ENCODE measurements around the gene TMEM151A.

TMEM151A gene

DNA sequence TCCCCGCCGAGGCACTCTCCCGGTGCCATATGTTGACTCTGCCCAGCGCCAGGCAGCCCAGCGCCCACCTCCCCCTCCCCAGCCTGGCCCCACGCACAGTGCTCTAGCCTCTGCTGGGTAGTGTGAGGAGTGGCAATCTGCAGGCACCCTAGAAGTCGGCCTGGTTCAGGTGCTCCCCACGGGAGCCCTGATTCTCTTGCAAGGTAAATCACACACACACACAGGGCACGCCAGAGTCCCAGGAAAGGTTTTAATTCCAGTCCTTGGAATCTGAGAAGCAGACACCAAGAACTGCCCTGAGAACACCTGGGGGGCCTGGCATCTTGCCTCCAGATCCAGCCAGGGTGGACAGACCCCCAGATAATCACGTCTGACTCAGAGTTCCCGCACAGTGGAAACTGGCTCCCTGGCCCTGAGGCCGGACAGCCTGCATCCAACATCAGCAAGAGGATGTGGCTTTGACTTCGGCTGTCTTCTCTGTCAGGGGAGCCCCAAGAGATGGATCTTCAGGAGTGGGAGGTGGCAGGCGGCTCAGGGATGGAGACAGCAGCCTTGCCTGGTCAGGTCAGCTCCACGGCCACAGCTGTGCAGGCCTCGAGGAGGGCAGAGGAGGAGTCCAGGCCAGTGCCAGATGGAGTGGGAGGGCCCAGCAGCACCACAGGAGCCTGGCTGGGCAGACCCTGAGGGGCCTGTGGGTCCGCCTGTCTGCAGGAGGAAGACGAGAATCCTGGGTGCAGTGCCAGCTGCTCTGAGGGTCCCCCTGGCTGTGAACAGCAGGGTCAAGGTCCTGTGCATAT is 45.6 kb downstream of the TMEM151A start:
- Histone ChIP-seq H3K9ac (ENCODE audit: low read length) (no peak overlapping the region), H3K9me3 (ENCODE audit: control insufficient read depth, low read length) (no peaks in the 10 kb centered on the region), H3K27me3 (replicated peaks; ENCODE audit: control insufficient read depth, insufficient read depth, low read length) (no peaks in the 10 kb centered on the region), H3K4me3 (ENCODE audit: low read length) (no peak overlapping the region), H3K4me1 (ENCODE audit: control insufficient read depth, insufficient read depth, low read length) (peaks cover 22% of the 10 kb centered on the region), H3K36me3 (ENCODE audit: control insufficient read depth, insufficient read depth, low read length, severe bottlenecking) (peaks cover 54% of the 10 kb centered on the region)
- DNase-seq (ENCODE audit: low read depth), result no peak

GRCh38 chr11:66338276-66339161 is 46.8 kb downstream of the TMEM151A start:
- Histone ChIP-seq H3K4me3 (ENCODE audit: low read length) (no peak overlapping the region), H3K9ac (ENCODE audit: low read length) (no peak overlapping the region), H3K9me3 (ENCODE audit: control insufficient read depth, low read length) (no peaks in the 10 kb centered on the region), H3K36me3 (ENCODE audit: control insufficient read depth, insufficient read depth, low read length, severe bottlenecking) (peaks cover 42% of the 10 kb centered on the region), H3K27me3 (replicated peaks; ENCODE audit: control insufficient read depth, insufficient read depth, low read length) (no peaks in the 10 kb centered on the region), H3K4me1 (ENCODE audit: control insufficient read depth, insufficient read depth, low read length) (peaks cover 27% of the 10 kb centered on the region)
- DNase-seq (ENCODE audit: low read depth), result no peak

GRCh38 chr11:66339162-66339675 is 47.5 kb downstream of the TMEM151A start:
- DNase-seq (ENCODE audit: low read depth), result no peak
- H3K27me3 ChIP-seq (replicated peaks; ENCODE audit: control insufficient read depth, insufficient read depth, low read length), result no peaks in the 10 kb centered on the region
- no peak overlapping the region for H3K9ac ChIP-seq (ENCODE audit: low read length)
- peaks cover 34% of the 10 kb centered on the region for H3K4me1 ChIP-seq (ENCODE audit: control insufficient read depth, insufficient read depth, low read length)
- peaks cover 41% of the 10 kb centered on the region for H3K36me3 ChIP-seq (ENCODE audit: control insufficient read depth, insufficient read depth, low read length, severe bottlenecking)
- H3K9me3 ChIP-seq (ENCODE audit: control insufficient read depth, low read length), result no peaks in the 10 kb centered on the region
- H3K4me3 ChIP-seq (ENCODE audit: low read length), result no peak overlapping the region

DNA sequence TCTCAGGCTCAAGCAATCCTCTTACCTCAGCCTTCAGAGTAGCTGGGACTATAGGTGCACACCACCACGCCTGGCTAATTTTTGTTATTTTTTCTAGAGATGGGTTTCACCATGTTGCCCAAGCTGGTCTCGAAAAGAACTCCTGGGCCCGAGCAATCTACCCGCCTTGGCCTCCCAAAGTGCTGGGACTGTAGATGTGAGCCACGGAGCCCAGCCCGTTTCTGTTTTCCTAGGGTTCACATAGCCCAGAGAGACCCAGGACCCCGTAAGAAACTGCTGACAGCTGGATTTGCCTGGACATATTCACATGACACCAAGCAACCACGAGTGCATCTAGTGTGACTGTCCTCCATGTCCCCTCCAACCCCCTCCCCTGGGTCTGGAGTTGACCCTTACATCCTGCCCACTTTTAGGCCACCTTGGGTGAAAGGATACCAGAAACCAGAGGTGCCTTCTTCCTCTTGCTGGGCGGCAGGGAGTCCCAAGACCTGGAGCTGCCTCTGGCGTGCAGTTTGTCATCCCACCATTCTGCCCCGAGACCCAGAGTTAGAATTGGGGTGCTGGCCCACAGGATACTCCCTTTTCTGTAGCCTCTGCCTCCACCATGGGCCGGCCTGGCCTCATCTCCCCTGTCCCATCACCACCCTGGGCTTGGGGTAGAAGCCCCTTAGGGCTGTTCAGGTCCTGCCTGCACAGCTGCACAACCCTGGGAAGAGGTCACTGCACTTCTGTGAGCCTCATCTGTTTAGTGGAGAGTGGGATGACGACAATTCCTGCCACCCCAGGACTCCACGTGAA is 48.2 kb downstream of the TMEM151A start:
- H3K4me1 ChIP-seq (ENCODE audit: control insufficient read depth, insufficient read depth, low read length), result peaks cover 32% of the 10 kb centered on the region
- no peaks in the 10 kb centered on the region for H3K9me3 ChIP-seq (ENCODE audit: control insufficient read depth, low read length)
- peaks cover 41% of the 10 kb centered on the region for H3K36me3 ChIP-seq (ENCODE audit: control insufficient read depth, insufficient read depth, low read length, severe bottlenecking)
- no peak for DNase-seq (ENCODE audit: low read depth)
- no peaks in the 10 kb centered on the region for H3K27me3 ChIP-seq (replicated peaks; ENCODE audit: control insufficient read depth, insufficient read depth, low read length)
- H3K4me3 ChIP-seq (ENCODE audit: low read length), result no peak overlapping the region
- no peak overlapping the region for H3K9ac ChIP-seq (ENCODE audit: low read length)

- Histone ChIP-seq H3K9me3 (ENCODE audit: control insufficient read depth, low read length) (no peaks in the 10 kb centered on the region), H3K36me3 (ENCODE audit: control insufficient read depth, insufficient read depth, low read length, severe bottlenecking) (peaks cover 41% of the 10 kb centered on the region), H3K4me1 (ENCODE audit: control insufficient read depth, insufficient read depth, low read length) (peaks cover 31% of the 10 kb centered on the region), H3K4me3 (ENCODE audit: low read length) (no peak overlapping the region), H3K27me3 (replicated peaks; ENCODE audit: control insufficient read depth, insufficient read depth, low read length) (no peaks in the 10 kb centered on the region), H3K9ac (ENCODE audit: low read length) (no peak overlapping the region)
- no peak for DNase-seq (ENCODE audit: low read depth)
Observed at GRCh38 chr11:66340596-66341501, 49.2 kb downstream of the TMEM151A start.

DNA sequence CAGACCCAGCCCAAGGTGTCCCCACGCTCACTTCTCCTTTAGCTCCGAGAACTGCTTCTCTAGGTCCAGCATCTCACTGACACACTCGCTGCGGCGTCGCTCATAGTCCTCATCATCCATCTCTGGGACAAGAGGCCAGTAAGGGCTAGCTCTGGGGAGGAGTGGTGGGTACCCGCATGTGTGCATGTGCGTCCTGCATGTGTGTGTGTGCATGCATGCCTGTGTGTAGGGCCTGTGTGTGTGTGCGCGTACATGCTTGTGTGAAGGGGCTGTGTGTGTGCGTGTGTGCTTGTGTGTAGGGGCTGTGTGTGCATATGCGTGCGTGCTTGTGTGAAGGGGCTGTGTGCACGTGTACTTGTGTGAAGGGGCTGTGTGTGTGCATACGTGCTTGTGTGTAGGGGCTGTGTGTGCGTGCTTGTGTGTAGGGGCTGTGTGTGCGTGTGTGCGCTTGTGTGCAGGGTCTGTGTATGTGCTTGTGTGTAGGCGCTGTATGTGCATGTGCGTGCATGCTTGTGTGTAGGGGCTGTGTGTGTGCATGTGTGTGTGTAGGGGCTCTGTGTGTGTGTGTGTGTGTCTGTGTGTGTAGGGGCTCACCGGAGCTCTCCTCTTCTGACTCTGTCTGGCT is 49.9 kb downstream of the TMEM151A start:
- DNase-seq (ENCODE audit: low read depth), result no peak
- Histone ChIP-seq H3K9me3 (ENCODE audit: control insufficient read depth, low read length) (no peaks in the 10 kb centered on the region), H3K36me3 (ENCODE audit: control insufficient read depth, insufficient read depth, low read length, severe bottlenecking) (peaks cover 41% of the 10 kb centered on the region), H3K4me3 (ENCODE audit: low read length) (no peak overlapping the region), H3K27me3 (replicated peaks; ENCODE audit: control insufficient read depth, insufficient read depth, low read length) (no peaks in the 10 kb centered on the region), H3K9ac (ENCODE audit: low read length) (no peak overlapping the region), H3K4me1 (ENCODE audit: control insufficient read depth, insufficient read depth, low read length) (peaks cover 32% of the 10 kb centered on the region)

DNA sequence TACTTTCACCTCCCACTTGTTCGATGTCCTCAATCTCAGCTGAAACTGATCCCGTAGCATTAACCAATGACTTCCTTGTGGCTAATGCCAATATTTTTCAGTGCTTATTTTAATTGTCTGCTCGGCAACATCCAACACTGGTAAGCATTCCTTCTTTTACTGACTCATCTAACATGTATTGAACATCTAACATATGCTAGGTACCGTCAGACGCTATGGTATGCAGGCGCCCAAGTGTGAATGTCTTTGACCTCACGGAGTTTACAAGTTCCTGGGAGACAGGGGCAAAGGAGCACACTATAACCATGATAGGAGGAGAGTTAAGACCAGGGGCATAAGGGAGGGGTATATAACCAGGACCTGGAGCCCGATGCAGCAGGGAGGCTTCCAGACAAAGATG is 51.5 kb downstream of the TMEM151A start:
- no peaks in the 10 kb centered on the region for H3K27me3 ChIP-seq (replicated peaks; ENCODE audit: control insufficient read depth, insufficient read depth, low read length)
- DNase-seq (ENCODE audit: low read depth), result no peak
- peaks cover 38% of the 10 kb centered on the region for H3K36me3 ChIP-seq (ENCODE audit: control insufficient read depth, insufficient read depth, low read length, severe bottlenecking)
- H3K9ac ChIP-seq (ENCODE audit: low read length), result peak overlapping the region; percentile 94
- peak overlapping the region; percentile 92 for H3K4me3 ChIP-seq (ENCODE audit: low read length)
- peaks cover 33% of the 10 kb centered on the region for H3K4me1 ChIP-seq (ENCODE audit: control insufficient read depth, insufficient read depth, low read length)
- H3K9me3 ChIP-seq (ENCODE audit: control insufficient read depth, low read length), result no peaks in the 10 kb centered on the region

- DNase-seq (ENCODE audit: low read depth), result peak; percentile 98
- peak within 1 kb of the TSS; percentile 94 for H3K9ac ChIP-seq (ENCODE audit: low read length)
- H3K4me1 ChIP-seq (ENCODE audit: control insufficient read depth, insufficient read depth, low read length), result peaks cover 41% of the 10 kb centered on the region
- H3K27me3 ChIP-seq (replicated peaks; ENCODE audit: control insufficient read depth, insufficient read depth, low read length), result no peaks in the 10 kb centered on the region
- H3K9me3 ChIP-seq (ENCODE audit: control insufficient read depth, low read length), result no peaks in the 10 kb centered on the region
- peak within 1 kb of the TSS; percentile 92 for H3K4me3 ChIP-seq (ENCODE audit: low read length)
- H3K36me3 ChIP-seq (ENCODE audit: control insufficient read depth, insufficient read depth, low read length, severe bottlenecking), result peaks cover 25% of the 10 kb centered on the region
Observed at GRCh38 chr11:66344550-66345315, 53.0 kb downstream of the TMEM151A start, which contains the start of gene BRMS1. Gene BRMS1, minus strand, starts transcription at chr11:66345104. Its CDS starts 2,870 bp downstream, at chr11:66342234.

GRCh38 chr11:66345316-66345649 is 53.6 kb downstream of the TMEM151A start:
- DNase-seq (ENCODE audit: low read depth), result no peak
- Histone ChIP-seq H3K4me1 (ENCODE audit: control insufficient read depth, insufficient read depth, low read length) (peaks cover 41% of the 10 kb centered on the region), H3K9me3 (ENCODE audit: control insufficient read depth, low read length) (no peaks in the 10 kb centered on the region), H3K4me3 (ENCODE audit: low read length) (peak overlapping the region; percentile 92), H3K27me3 (replicated peaks; ENCODE audit: control insufficient read depth, insufficient read depth, low read length) (no peaks in the 10 kb centered on the region), H3K9ac (ENCODE audit: low read length) (peak overlapping the region; percentile 94), H3K36me3 (ENCODE audit: control insufficient read depth, insufficient read depth, low read length, severe bottlenecking) (peaks cover 20% of the 10 kb centered on the region)
